NT2/D1 (cell line): ENCODE data around the gene ZNF487.

Experiments used
- YY1 ChIP-seq: IDR thresholded peaks from 2 replicates; pipeline ENCODE4 v1.6.1; 2011; ENCODE audit not compliant: insufficient read length, insufficient read depth
- ZNF274 ChIP-seq: IDR thresholded peaks from 2 replicates; pipeline ENCODE4 v1.6.1; 2011; ENCODE audit warnings: mild to moderate bottlenecking, low read depth, low read length

DNA sequence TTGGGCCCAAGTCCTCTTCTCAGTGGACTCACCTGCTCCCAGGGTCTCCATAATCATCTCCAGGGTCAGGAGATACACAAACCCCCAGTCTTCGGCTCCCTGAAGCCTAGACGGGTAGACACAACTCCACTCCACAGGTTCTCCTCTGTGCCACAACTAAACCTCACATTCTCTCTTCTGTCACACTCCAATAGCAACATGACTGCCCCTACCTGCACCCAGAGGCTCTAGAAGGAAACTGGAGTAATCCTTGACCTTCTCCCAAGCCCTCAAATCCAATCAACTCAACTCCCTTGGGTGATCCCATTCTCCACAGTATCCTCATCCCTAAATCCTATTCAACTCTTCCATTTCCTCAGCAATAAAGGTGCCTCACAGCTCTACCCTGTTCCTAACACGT lies 44.2 kb upstream of the ZNF487 start:
- TF ChIP-seq YY1 (no peak), ZNF274 (no peak)
